Measurements from ENCODE around the gene PGAM1. TPM values are rescaled to one million over a fixed set of nuclear protein-coding genes. Genes with fewer than 3 reads are reported as not detected.

Gene PGAM1
- total RNA-seq, 4 donors from 2014 or later: 310 to 700 (median 514) TPM

DNA sequence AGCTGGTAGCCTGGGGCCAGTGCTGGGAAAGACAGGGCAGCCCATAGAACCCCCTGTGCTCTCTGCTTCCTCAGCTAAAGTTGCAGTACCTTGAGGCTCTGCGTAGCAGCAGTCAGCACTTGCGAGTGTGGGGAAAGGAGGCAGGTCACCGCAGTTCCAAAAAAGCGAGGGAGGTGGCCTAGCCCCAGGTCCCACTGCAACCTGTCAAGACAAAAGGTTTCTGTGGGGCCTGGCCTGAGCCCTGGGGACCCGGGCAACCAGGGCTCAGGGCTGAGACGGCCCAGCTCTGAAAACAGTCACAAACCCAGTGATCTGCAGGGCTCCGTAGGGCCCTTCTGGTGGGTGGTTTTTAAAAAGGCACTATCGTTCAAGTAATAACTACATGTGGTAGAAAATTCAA, 44.4 kb upstream of the PGAM1 start:
- no peak for DNase-seq
- WGBS, 2 donors: 85 to 89% methylated on average over 3 to 6 of the region's 8 CpGs
- no peak overlapping the region for H3K4me3 ChIP-seq
- TF ChIP-seq, protein P1, sequence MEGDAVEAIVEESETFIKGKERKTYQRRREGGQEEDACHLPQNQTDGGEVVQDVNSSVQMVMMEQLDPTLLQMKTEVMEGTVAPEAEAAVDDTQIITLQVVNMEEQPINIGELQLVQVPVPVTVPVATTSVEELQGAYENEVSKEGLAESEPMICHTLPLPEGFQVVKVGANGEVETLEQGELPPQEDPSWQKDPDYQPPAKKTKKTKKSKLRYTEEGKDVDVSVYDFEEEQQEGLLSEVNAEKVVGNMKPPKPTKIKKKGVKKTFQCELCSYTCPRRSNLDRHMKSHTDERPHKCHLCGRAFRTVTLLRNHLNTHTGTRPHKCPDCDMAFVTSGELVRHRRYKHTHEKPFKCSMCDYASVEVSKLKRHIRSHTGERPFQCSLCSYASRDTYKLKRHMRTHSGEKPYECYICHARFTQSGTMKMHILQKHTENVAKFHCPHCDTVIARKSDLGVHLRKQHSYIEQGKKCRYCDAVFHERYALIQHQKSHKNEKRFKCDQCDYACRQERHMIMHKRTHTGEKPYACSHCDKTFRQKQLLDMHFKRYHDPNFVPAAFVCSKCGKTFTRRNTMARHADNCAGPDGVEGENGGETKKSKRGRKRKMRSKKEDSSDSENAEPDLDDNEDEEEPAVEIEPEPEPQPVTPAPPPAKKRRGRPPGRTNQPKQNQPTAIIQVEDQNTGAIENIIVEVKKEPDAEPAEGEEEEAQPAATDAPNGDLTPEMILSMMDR (IDR thresholded peaks at IDR 0.05): no peak
- no peak for TF ChIP-seq POLR2A (IDR thresholded peaks at IDR 0.05)
- no peaks in the 10 kb centered on the region for H3K9me3 ChIP-seq
- no peak overlapping the region for H3K27ac ChIP-seq
- peaks cover 9 to 99% (median 9%) of the 10 kb centered on the region in 3 donors for H3K36me3 ChIP-seq
- no peaks in the 10 kb centered on the region for H3K27me3 ChIP-seq
- intact Hi-C loops (cut with DNase I): no loop called here
- peaks cover 0 to 12% (median 0%) of the 10 kb centered on the region in 3 donors for H3K4me1 ChIP-seq

GRCh38 chr10:97383159-97383558, 42.8 kb upstream of the PGAM1 start:
- Histone ChIP-seq H3K4me1 (peaks cover 0 to 12% (median 0%) of the 10 kb centered on the region in 3 donors), H3K4me3 (no peak overlapping the region), H3K27me3 (no peaks in the 10 kb centered on the region), H3K27ac (peak overlapping the region in 2 of 4 donors; percentile 18 to 39), H3K9me3 (no peaks in the 10 kb centered on the region), H3K36me3 (peaks cover 4 to 99% (median 12%) of the 10 kb centered on the region in 3 donors)
- 65 to 88% methylated on average over 2 to 7 of the region's 7 CpGs for WGBS, 2 donors
- intact Hi-C loops (cut with DNase I): no loop called here
- no peak for TF ChIP-seq POLR2A (IDR thresholded peaks at IDR 0.05)
- TF ChIP-seq, protein P1 (IDR thresholded peaks at IDR 0.05): no peak
- DNase-seq: no peak

DNA sequence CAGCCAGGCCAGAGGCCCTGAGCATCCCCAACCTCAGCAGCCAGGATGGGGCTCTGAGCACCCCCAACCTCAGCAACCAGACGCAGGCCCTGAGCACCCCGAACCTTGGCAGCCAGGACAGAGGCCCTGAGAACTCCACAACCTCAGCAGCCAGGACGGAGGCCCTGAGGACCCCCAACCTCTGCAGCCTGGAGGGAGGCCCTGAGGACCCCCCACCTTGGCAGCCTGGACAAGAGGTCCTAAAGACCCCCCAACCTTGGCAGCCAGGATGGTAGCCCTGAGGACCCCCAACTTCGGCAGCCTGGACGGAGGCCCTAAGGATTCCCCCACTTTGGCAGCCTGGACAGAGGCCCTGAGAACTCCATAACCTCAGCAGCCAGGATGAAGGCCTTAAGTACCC, 41.8 kb upstream of the PGAM1 start:
- DNase-seq: no peak
- H3K4me3 ChIP-seq: no peak overlapping the region
- TF ChIP-seq, protein P1 (IDR thresholded peaks at IDR 0.05): no peak
- TF ChIP-seq POLR2A (IDR thresholded peaks at IDR 0.05): no peak
- peaks cover 0 to 12% (median 0%) of the 10 kb centered on the region in 3 donors for H3K4me1 ChIP-seq
- H3K27me3 ChIP-seq: no peaks in the 10 kb centered on the region
- intact Hi-C loops (cut with DNase I): no loop called here
- no peak overlapping the region for H3K27ac ChIP-seq
- WGBS, 2 donors: 100% methylated on average over 1 of the region's 5 CpGs; no CpG with 5 or more reads in 1 of the 2 donors
- no peaks in the 10 kb centered on the region for H3K9me3 ChIP-seq
- peaks cover 4 to 99% (median 13%) of the 10 kb centered on the region in 3 donors for H3K36me3 ChIP-seq

DNA sequence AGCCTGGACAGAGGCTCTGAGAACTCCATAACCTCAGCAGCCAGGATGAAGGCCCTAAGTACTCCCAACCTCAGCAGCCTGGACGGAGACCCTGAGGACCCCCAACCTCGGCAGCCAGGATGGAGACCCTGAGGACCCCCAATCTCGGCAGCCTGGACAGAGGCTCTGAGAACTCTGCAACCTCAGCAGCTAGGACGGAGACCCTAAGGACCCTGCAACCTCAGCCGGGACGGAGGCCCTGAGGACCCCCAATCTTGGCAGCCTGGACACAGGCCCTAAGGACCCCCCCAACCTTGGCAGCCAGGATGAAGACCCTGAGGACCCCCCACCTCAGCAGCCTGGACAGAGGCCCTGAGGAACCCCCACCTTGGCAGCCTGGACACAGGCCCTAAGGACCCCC, 41.4 kb upstream of the PGAM1 start:
- intact Hi-C loops (cut with DNase I): no loop called here
- DNase-seq: no peak
- no peaks in the 10 kb centered on the region for H3K9me3 ChIP-seq

DNA sequence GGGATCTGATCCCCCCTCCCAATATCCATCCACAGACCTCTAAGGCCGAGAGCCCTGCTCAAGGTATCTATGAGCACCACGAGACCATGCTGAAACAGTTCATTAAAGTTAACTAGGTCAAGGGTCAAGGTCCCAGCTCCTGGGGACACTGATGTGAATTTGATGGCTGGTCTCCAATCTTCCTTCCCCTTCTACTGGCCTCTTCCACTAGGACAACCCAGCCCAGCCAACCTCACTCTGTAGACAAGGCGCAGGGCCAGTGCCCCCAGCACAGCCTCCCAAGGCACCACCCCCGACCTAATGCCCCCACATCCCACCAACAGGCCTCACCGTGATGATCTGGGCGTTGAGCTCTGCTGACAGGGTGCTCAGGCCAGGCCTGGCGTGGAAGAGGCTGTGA, 40.4 kb upstream of the PGAM1 start:
- intact Hi-C loops (cut with DNase I): no loop called here
- DNase-seq: no peak
- 90 to 96% methylated on average over 4 to 6 of the region's 7 CpGs for WGBS, 2 donors

More for the DNA sequence above, 41.4 kb upstream of the PGAM1 start:
- no peak overlapping the region for H3K27ac ChIP-seq
- no peak overlapping the region for H3K4me3 ChIP-seq
- 100% methylated on average over 3 of the region's 6 CpGs; no CpG with 5 or more reads in 1 of the 2 donors for WGBS, 2 donors
- peaks cover 4 to 99% (median 11%) of the 10 kb centered on the region in 3 donors for H3K36me3 ChIP-seq
- TF ChIP-seq, protein P1 (IDR thresholded peaks at IDR 0.05): no peak
- TF ChIP-seq POLR2A (IDR thresholded peaks at IDR 0.05): no peak
- peaks cover 0 to 12% (median 0%) of the 10 kb centered on the region in 3 donors for H3K4me1 ChIP-seq
- H3K27me3 ChIP-seq: no peaks in the 10 kb centered on the region

More for the DNA sequence above, 40.4 kb upstream of the PGAM1 start:
- TF ChIP-seq, protein P1 (IDR thresholded peaks at IDR 0.05): no peak
- TF ChIP-seq POLR2A (IDR thresholded peaks at IDR 0.05): no peak
- H3K27ac ChIP-seq: no peak overlapping the region
- H3K4me1 ChIP-seq: peaks cover 0 to 12% (median 0%) of the 10 kb centered on the region in 3 donors
- no peak overlapping the region for H3K4me3 ChIP-seq
- H3K27me3 ChIP-seq: no peaks in the 10 kb centered on the region
- H3K9me3 ChIP-seq: no peaks in the 10 kb centered on the region
- peaks cover 7 to 99% (median 8%) of the 10 kb centered on the region in 3 donors for H3K36me3 ChIP-seq
